CD4-positive, alpha-beta T cell treated with Interleukin-6 at 100 ng/mL for 8 hours (primary cell): ENCODE data around the gene DECR2.
"Not testable (repeated sequence)": the region's sequence is repeated elsewhere in the genome, so short reads cannot be mapped to it uniquely, and the experiment has no call there.

Source experiments
- DNase-seq: peaks from one replicate; pipeline ENCODE4 v3.0.0-alpha.2; 2020; ENCODE audit warnings: mixed read lengths, low spot score

Gene DECR2

GRCh38 chr16:379183-379960 lies 22.3 kb upstream of the DECR2 start:
- no peak for DNase-seq

DNA sequence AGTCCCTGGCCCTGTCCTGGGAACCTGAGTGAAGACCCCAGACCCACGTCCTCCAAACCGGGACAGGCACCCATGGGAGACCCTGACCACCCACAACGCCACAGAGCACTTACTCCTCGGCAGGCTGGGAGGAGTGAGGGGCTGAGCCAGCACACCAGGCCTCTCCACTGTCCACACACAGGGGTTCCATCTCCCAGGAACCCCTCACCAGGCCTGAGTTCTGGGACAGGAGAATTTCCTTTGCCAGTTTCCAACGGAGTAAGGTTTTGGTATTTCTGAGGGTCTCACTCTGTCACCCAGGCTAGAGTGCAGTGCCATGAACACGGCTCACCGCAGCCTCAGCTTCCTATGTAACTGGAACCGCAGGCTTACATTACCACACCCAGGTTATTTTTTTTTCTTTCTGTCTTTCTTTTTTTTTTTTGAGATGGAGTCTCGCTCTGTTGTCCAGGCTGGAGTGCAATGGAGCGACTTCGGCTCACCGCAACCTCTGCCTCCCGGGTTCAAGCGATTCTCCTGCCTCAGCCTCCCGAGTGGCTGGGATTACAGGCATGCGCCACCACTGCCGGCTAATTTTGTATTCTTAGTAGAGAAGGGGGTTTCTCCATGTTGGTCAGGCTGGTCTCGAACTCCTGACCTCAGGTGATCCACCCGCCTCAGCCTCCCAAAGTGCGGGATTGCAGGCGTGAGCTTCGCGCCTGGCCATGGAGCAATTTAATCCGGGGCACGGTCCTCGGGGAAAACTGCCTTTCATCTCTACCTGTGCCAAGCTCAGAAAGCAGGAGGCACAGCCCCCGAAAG lies 21.5 kb upstream of the DECR2 start:
- no peak for DNase-seq

GRCh38 chr16:380762-381011 lies 21.0 kb upstream of the DECR2 start:
- DNase-seq: no peak

GRCh38 chr16:381012-381788 lies 20.5 kb upstream of the DECR2 start:
- DNase-seq: no peak

DNA sequence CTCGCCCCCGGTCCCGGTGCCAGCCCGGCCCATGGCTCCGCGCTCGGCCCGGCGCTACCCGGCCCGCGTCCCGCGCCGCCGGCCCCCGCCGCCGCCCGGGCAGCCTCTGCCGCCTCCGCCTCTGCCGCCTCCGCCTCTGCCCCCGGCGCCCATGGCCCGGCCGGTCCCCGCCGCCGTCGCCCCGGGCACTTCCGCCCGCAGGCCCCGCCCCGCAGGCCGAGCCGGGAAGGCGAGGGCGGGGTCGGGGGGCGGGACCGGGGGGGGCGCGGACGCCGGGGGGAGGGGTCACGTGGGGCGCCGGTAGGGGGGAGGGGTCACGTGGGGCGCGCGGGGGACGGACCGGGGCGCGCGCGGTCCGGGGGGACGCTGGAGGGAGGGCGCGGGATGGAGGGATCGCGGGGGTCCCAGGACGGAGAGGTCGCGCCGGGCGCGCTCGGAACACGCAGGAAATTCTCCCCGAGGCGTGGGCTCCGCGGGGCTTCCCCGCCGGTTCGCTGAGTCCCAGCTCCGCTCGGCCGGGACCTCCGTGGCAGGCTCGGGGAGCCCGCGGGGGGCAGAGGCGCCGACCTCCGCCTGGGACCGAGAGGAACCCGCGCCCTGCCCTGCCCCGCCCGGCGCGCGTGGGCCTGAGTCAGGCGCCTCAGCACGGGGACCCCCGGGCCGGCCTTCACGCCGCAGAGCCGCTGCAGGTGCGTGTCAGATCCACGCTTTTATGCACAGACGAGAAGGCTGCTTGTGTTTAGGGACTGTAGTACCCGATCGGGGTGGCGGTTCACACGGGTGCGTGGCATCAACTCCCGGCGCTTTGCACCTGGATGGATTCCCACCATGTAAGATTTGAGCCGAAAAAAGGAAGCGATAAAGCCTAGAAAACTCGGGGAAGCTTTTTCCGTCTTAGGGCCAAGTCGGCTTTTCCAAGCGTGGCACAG lies 19.6 kb upstream of the DECR2 start, which contains the start of gene PGAP6:
Gene PGAP6 (minus strand): TSS at position 190 of the 929 bp plus-strand sequence. CDS start 157 bp downstream, at position 33.
- DNase-seq: peak; percentile 64

GRCh38 chr16:383326-384051 lies 18.2 kb upstream of the DECR2 start:
- peak; percentile 35 for DNase-seq

DNA sequence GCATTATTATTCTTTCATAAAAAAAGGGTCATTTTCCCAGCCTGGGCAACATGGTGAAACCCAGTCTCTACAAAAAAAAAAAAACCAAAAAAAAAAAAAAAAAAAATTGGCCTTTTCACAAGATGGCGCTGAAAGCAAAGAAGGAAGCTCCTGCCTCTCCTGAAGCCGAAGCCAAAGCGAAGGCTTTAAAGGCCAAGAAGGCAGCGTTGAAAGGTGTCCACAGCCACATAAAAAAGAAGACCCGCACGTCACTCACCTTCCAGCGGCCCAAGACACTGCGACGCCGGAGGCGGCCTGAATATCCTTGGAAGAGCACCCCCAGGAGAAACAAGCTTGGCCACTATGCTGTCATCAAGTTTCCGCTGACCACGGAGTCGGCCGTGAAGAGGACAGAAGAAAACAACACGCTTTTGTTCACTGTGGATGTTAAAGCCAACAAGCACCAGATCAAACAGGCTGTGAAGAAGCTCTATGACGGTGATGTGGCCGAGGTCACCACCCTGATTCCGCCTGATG lies 15.0 kb upstream of the DECR2 start:
- DNase-seq: no peak

GRCh38 chr16:387761-388666 lies 13.7 kb upstream of the DECR2 start:
- DNase-seq: not testable (repeated sequence)

- no peak for DNase-seq
Observed at GRCh38 chr16:389352-389751, 12.3 kb upstream of the DECR2 start.

DNA sequence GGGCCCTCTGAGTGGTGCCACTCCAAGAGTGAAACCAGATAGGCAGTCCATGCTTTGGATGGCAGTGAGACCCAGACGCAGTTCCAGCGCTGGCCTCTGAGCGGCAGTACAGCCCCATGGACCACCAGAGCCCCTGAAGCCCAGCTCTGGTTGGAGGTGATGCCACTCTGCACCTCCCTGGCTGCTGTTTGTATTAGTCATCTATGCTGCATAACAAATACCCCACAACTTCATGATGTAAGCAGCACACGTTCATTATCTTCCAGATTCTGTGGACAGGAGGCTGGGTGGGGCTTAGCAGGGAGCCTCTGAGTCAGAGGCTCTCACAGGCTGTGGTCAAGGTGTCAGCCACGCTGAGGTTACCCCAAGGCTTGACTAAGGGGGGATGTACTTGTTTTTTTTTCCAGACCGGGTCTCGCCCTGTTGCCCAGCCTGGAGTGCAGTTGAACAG lies 9.8 kb upstream of the DECR2 start:
- DNase-seq: peak; percentile 72

DNA sequence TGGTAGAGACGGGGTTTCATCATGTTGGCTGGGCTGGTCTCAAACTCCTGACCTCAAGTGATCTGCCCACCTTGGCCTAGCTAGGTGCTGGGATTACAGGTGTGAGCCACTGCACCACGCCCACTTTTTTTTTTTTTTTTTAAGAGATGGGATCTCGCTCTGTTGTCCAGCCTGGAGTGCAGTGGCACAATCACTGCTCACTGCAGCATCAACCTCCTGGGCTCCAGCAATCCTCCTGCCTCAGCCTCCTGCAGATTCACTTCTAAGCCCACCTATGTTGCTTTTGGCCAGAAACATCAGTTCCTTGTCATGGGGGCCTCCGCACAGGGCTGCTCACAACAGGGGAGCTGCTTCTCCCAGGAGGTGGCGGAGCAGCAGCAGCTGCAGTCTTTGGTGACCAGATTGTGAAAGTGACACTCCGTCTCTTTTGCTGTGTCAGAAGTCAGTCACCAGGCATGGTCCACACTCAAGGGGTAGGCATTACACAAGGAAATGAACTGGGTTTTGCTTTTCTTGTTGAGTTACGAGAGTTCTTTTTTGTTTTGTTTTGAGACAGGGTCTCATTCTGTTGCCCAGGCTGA lies 9.1 kb upstream of the DECR2 start:
- DNase-seq: no peak

DNA sequence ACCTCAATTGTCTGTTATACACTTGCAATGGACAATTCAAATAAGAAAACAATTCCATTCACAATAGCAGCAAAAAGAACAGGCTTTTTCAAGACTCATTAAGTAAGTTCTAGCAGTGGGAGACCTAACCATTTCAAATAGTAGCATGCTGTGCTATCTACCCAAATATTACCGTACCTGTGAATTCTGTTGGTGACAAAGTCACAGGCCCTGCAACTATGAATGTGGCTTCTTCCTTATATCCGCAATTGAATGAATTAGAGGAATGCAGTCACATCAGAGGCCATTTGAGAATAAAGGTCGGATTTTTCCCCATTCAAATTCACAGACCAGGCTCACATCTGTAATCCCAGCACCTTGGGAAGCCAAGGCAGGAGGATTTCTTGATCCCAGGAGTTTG lies 5.5 kb upstream of the DECR2 start:
- DNase-seq: no peak

- no peak for DNase-seq
Observed at GRCh38 chr16:396605-397004, 5.1 kb upstream of the DECR2 start.

DNA sequence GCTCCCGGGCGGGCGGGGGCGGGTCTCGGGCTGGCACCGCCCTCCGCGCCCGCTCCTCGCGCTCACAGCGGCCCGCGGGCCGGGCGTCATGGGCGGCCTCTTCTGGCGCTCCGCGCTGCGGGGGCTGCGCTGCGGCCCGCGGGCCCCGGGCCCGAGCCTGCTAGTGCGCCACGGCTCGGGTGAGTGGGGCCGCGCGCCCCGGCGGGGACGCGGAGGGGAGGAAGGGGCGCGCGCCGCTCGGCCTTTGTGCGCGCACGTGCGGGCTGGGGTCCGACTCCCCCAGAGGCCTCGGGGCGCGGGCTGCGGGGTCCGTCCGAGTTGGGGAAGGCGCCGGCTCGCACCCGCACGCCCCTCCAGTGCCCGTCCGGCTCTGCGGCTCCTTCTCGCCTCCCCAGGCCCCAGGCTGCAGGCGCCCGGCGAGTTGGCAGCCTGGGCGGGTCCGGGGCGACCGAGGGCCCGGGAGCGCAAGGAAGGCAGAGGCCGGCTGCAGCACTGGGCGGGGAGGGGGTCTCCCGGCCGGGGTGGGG lies 4.5 kb upstream of the DECR2 start, which contains the start of gene NME4:
Gene NME4 (plus strand): TSS at position 65 of the 527 bp plus-strand sequence. CDS start 24 bp downstream, at position 89.
- DNase-seq: no peak

- no peak for DNase-seq
Observed at GRCh38 chr16:397736-398332, 3.9 kb upstream of the DECR2 start.

GRCh38 chr16:398561-399339 lies 2.9 kb upstream of the DECR2 start:
- DNase-seq: no peak

DNA sequence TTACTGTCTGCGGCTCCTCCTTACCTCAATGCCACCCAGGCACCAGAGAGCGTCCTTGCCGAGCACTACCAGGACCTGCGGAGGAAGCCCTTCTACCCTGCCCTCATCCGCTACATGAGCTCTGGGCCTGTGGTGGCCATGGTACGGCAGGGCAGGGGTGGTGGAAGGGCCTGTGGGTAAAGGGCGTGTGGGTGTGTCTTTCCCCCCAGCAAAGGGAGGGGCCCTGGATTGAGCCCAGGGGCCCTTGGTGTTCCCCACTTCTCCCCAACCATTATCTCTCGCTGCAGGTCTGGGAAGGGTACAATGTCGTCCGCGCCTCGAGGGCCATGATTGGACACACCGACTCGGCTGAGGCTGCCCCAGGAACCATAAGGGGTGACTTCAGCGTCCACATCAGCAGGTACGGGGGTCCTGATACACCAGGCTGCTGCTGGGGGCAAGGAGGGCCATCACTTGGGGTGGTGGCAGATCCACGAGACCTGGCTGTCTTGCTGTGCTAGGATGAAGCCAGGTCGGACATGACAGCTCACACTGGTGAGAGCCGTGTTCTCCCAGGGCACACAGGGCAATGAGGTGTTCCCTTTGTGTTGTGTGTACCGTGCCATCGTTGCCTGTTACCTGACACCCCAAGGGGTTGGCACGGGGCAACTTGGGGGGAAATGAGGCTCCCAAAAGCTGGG lies 2.2 kb upstream of the DECR2 start:
- DNase-seq: no peak
